ENCODE data around the gene TNFRSF14. TPM values are rescaled to one million over a fixed set of nuclear protein-coding genes. Genes with fewer than 3 reads are reported as not detected.
"Not testable (repeated sequence)": the region's sequence is repeated elsewhere in the genome, so short reads cannot be mapped to it uniquely, and the experiment has no call there.

The TNFRSF14 gene
- total RNA-seq, 1 donor from 2014 or later, result 160 TPM

DNA sequence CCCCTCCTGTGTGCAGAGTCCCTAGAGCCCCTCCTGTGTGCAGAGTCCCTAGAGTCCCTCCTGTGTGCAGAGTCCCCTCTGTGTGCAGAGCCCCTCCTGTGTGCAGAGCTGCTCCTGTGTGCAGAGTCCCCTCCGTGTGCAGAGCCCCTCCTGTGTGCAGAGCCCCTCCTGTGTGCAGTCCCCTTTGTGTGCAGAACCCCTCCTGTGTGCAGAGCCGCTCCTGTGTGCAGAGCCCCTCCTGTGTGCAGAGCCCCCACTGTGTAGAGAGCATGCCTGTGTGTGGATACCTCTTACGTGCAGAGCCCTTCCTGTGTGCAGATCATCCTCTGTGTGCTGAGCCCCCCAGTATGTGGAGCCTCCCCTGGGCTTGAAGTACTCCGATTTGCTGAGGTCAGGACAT, 17.8 kb upstream of the TNFRSF14 start:
- no peak for DNase-seq (ENCODE audit: low spot score)

DNA sequence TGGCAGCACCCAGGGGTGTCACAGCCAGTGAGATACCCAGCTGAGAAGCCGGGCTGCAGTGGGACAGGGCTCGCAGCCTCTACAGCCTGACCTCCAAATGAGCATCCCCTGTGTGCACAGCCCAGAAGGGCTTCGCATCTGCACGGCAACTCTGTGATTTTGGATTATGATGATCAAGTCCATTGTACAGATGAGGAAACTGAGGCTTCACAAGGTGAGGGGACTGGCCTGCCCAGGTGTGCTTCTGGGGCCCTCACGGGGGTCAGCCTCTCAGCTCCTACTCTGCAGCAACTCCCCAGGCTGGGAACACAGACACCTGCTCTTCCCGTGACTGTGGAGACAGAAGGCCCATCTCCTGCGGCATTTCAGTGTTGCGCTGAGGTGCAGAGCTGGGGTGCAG, 17.3 kb upstream of the TNFRSF14 start:
- no peak for DNase-seq (ENCODE audit: low spot score)

DNA sequence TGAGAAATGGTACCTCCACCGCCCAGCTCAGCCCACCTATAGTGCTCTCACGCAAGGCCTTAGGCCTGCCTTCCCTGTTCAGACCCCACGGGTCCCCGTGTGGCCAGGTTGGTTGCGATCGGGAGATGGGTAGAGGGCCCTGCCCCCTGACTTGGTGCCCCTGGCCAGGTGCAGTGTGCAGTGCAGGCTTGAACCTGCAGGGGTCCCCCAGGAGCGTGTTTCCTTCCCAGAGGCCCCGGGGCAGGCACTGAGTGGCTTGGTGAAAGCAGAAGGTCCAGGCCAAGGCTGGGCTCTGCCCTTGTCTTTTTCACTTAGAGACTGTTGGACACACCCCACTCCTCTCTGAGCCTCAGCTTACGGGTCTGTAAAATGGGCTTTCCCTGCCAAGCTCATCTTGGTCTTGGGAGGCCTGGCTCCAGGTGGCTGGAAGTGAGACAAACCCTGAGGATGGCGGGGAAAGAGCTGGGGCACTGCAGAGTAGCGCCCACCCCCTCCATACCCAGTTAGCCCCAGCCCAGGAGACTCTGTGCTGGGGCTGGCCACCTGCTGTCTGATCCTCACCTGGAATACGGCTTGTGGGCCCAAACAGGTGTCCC, 16.8 kb upstream of the TNFRSF14 start:
- no peak for DNase-seq (ENCODE audit: low spot score)

DNA sequence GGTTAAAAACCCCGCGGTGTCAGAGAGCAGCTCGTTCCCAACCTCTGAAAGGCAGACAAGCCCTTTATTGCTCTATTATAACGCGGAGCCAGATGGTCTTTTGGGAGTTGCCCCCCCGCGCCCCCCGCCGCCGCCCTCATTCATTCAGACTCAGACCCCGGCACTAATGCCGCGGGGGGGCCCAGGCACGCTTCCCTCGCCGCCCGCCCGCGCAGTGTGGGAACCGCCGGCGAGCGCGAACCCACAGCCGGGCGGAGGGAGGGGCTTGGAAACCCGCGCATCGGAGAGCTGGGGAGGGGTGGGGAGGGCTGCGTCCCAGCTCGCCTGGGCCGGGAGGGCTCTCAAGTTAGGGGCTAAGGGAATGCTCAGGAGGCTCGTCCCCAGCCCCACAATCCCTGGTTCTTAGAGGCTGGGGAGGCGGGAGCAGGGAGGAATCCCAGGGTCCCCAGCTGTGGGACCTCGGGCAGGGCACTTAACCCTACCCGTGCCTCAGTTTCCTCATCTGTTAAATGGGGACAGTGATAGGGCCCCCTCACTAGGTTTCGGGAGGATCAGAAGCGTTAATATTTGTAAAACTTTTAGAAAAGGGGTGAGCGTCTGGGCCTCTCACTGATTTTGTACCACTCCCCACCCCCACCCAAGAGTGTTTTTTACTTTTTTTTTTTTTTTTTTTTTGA, 15.2 kb upstream of the TNFRSF14 start:
- DNase-seq (ENCODE audit: low spot score), result no peak

DNA sequence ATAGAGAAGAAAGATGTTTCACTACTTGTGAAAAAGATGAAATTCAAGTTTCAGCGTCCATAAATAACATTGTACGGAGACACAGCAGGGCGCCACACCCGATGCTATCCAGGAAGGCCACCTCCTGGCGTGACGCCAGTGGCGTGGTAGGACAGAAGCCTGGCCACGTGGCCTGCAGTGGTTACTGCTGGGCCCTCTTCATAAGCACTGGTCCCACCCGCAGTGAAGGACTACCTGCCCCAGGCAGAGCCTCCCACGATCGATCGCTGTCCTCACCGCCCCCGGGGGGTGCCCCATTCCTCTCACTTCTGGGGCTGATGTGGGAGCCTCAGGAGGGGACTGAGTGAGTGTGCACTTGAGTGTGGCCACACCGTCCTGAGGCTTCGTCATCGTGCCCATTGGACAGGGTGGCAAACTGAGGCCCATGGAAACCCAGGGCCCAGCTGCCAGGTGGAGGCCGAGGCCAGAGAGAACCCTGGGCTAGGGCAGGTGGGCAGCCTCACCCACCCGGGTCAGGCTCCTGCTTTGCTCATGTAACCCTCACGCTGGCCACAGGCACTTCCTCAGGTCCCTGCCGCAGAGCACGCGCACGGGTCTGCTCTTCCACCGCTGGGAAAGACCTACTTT, 14.4 kb upstream of the TNFRSF14 start:
- DNase-seq (ENCODE audit: low spot score), result peak; percentile 79

DNA sequence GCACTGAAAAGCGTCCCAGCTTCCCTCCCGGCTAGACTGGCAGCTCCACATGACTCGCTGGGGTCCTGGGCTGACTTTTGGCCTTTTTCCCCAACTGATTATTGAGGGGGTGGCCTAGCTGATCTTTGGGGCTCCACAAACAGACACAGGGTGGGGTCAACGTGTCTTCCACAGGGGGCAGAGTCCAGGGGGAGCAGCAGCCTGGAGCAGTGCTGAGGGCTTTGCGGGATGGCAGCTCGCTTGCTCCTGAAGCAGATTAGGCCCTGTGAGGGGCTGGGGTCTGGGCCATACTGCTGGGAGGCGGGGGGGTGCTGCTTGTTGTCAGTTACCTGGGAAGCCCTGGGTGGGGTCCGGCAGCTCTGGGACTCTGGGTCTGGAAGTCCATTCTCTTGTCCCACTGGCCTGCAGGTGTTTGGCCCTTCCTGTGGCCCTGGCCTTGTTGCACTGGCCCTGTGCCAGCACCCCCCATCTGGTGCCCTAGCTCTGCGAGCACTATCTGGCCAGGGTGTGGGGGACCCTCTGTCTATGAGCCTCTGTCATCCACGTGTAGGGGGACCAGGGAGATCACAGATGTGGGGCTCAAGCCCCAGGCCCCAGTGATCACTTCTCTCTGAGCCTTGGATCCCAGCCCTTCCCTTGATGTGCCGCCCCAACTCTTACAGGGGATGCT, 13.8 kb upstream of the TNFRSF14 start:
- no peak for DNase-seq (ENCODE audit: low spot score)

DNA sequence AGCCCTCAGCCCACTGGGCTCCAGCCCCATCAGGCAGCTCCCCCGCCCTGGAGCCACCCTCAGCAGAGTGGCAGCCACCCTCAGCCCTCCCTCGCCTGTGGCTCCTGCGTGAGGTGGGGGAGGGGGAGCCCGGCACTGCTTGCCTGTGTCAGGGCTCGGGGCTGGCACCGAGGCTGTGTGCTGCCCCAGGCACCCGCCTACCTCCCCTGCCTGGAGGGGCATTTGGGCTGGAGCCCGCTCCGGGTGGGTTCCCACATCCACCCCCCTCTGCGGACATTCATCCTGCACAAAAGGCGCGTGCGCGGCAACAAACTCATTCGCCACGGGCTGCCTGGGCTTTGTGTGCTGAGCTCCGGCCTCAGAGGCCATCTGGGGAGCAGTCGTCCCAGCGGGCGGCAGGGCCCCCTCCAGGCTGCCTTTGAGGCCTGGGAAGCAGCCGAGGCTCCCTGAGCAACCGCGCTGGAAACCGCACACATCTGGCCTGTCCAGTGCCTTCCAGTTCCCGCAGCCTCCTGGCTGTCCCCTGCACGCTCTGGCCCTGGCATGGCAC, 12.6 kb upstream of the TNFRSF14 start:
- no peak for DNase-seq (ENCODE audit: low spot score)

DNA sequence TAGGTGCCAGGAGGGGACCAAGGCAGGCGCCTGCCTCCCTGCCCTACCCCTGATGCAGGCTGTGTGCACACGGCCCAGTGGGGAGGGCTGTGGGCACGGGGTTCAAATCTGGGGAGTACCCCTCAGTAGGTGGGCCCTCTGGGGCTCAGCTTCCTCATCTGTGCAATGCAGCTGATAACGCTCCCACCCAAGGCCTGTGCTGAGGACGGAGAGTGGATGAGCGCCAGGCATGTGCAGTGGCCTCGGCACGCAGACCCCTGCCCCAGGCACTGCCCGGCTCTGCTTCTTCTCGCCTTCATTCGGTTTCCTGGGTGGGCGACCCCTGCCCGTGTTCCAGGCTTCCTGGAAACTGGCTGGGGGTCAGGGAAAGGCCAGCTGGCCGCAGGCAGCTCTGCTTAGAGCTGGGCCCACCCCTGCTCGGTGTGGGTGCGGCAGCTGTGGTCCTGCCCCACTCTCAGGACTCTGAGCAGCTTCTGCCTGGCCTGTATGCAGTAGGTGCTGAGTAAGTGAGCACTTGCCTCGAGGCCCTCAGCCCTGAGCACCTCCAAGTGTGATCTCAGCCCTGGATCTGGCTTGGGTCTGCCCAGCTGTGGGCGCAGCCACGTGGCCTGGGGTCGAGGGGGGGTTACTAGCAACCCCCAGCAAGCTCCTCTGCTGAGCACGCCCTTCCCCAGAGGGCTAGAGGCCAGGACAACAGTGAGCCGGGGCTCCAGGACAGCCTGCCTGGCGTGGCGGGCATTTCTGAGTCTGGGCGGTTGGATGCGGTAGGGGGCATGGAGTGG, 11.9 kb upstream of the TNFRSF14 start:
- DNase-seq (ENCODE audit: low spot score), result no peak

DNA sequence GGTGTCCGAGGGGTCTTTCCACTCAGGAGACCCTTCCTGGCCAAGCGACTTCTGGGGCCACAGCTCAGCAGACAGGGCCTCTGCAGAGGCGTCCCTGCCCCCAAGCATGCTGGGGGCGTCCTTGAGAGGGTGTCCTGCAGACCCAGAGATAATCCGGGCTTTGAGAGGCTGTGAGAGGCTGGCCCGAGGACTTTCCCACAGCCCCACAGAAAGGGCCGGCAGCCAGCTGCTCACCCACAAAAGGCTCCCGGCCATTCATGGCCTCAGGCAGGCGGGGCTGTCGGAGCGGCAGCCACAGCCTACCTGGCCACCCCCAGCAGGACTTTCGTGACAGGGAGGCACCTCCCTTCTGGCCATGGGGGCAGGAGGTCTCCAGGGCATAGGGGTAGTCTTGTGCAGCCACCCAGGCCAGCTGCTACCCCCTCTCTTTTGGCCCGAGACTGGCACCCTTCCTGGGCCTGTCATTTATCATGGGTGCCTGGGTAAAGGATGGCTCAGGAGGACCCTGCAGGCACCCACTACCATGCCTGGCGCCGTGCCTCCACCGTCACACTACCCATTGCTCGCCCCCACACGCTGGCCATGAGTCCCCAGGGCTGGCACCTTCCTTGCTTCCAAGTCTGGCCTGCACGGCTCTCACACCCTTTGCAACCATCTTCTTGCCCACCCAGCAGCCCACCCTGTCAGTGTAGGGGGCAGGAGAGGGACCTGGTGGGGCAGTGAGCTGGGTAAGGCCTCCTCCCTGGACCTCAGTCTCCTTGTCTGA, 11.1 kb upstream of the TNFRSF14 start:
- no peak for DNase-seq (ENCODE audit: low spot score)

DNA sequence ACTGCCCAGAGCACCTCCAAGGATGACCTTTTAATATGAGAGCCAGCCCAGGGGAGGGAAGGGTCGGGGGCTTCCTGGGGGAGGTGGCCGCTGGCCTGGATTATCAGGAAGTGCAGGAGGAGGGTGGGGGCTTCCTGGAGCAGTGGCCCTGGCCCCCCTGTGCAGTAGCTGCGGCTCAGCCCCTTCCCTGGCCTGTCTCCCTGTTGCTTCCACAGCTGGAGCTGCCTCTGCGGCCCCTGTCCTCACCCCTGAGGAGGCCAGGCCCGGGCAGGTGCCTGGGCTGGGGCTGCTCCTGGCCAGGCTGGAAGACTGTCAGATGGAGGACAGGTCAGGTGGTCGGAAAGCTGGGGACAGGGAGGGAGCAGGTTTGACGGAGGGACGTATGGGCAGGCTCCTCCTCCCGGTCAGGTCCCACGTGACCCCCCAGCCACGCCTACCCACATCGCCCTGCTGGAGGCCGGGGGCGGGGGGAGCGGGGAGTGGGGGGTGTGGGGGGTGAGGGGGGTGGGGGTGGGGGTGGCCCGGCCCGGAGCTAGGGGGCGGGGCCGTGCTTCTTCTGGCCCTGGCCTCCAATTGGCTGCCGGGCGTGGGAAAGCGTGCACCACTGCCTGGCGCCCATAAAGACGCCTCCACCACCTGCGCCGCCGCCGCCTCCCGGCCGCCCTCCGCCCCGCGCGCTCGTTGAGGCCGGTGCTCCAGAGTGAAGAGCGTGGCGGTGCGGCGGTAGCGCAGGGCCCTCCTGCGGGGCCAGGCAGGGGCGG, 10.2 kb upstream of the TNFRSF14 start:
- DNase-seq (ENCODE audit: low spot score), result peak; percentile 93

DNA sequence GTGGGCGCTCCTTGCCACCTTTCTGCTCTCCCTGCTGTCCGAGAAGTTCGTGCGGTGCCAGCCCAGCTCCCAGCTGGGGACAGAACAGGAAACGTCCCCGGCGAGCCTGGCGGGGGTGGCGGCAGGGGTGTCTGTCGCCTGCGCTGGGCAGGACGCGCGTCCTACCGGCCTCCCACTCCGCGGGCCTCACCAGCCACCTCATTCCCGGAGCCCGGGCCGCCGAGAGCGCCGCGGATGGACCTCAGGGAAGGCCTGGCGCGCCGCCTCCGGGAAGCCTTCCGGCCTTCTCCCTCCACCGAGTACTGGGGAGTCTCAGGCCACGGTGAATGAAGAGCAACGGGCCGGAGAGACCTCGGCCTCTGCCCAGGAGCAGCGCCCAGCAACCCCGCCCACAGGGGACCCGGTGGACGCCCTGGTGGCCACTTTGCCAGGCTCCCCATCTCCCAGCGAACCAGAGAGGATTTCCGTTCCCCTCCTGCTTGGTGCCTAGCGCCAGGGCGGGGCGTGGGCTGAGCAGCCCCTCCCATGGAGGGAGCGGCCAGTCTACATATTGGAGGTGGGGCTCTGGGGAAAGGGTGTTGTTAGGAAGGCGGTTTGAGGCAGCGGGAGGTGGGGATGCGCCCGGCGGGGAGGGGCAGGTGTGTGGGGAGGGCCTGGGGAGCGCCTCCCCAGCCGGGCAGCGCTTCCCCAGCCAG, 9.5 kb upstream of the TNFRSF14 start:
- DNase-seq (ENCODE audit: low spot score), result peak; percentile 93

DNA sequence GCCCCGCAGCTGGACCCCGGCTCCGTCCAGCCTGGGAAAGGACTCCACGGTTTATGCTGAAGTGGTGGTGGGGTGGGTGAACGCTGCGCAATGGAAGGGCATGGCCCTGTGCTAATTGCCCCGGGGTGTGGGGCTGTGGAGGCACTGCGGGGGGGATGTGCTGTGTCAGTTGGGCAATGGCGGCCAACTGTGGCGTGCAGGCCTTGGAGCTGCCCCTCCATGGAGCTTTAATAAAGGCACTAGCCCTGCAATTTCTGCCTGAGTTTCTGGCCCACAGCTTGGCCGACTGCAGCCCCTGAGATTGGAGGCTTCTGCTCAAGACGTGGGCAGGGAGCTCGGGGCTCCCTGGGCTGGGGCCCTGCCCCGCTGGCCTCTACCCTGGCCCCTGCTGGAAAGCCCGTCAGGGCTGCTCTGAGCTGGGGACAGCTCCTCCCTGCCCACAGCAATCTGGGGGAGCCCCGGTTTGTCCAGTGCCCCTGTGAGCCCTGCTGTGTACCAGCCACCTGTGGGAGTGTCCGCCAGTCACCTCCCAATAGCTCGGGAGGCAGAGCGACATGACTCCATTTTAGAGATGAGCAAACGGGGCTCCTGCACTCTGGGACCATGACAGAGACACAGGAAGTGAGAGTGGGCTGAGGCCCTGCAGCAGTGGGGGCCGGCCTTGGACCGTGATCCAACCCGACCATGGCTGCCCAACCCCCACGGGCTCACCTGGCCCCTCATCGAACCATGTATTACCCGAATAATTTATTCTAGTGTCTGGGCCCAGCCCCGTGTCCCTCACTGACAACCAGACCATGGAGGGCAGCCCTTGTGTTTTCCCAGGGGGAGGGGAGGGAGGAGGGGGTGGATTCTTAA, 8.7 kb upstream of the TNFRSF14 start:
- DNase-seq (ENCODE audit: low spot score), result no peak

DNA sequence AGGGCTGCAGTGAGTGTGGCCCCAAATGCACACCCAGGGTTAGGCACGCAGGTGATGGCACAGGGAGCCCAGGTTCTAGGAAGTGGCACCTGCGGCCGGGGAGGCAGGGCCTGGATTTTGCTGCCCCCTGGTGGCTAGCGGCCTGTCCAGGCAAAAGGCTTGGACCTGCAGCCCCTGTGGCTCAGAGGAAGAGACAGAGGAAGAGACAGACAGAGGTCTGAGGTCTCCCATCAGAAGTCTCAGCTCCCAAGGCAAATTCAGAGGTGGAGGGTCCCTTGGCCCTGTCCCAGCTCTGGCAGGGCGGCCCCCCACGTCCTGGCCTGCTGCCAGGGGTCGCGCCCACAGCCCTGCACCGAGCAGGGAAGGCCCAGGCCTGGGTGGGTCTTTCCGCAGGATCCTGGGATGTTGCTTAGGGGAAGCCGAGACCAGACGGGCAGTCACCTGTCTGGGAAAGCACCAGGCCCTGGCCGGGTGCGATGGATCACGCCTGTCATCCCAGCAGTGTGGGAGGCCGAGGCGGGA, 8.0 kb upstream of the TNFRSF14 start:
- peak; percentile 92 for DNase-seq (ENCODE audit: low spot score)

DNA sequence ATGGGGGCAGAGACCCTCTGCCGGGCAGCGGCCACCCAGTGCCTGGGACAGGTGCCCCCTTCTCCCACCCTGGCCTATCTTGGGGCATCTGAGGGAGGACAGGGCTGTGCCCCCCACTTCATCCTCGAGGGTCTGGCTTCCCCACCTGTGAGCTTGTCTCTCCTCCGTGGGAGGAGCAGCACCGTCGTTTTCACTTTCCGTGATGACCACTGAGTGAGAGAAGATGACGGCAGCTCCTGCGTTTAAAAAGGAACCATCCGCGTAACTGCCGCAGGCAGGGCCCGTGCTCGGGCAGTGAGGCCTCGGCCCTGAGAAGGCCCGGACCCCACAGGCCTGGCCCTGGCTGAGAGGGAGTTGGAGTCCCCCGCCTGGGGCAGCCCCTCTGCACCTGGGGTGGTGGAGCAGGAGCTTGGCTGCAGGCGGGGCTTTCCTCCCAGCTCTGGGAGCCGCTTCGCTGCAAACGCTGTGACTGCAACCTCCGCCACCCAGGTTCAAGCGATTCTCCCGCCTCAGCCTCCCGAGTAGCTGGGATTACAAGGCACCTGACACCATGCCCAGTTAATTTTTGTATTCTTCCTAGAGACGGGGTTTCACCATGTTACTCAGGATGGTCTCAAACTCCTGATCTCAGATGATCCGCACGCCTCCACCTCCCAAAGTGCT, 6.7 kb upstream of the TNFRSF14 start:
- not testable (repeated sequence) for DNase-seq (ENCODE audit: low spot score)

DNA sequence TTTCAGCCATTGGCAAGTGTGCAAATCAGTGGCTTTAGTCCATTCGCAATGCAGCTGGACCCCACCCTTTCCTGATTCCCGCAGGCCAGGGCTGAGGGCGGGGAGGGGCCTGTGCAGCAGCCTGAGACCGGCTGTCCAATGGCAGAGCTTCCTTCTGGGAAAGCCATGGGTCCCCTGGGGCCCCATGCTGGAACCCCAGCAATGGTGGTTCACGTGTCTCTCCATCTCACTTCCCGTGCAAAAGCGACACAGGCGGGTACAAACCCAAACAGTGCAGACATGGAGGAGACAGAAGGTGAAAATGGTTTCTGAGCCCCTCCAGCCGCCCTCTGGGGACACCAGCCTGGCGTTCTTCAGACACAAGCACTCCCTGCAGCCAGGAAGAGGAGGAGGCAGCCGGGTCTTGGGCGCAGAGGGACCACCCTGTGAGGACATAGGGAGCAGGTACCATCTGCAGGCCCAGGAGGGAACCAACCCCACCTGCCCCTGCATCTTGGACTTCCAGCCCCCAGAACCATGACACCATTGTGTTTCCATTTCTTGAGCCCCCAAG, 5.8 kb upstream of the TNFRSF14 start:
- not testable (repeated sequence) for DNase-seq (ENCODE audit: low spot score)

DNA sequence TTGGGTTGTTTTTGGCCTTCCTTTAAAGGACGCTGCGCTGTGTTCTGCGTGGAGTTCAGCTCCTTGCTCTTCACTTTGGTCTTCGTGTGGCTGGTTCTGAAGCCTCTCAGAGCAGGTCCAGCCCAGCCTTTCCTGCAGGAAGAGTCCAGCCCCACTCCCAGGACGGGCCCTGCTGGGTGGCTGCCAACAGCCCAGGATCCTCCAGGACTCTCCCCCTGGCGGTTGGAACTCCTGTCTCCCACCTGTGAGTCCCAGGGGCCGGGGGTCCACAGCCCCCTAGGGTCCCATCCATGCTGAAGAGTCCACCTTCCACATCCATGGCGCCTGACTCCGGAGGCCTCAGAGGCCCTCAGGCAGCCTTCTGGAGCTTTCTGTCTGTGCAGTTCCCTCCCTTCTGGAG, 4.6 kb upstream of the TNFRSF14 start:
- DNase-seq (ENCODE audit: low spot score), result not testable (repeated sequence)

DNA sequence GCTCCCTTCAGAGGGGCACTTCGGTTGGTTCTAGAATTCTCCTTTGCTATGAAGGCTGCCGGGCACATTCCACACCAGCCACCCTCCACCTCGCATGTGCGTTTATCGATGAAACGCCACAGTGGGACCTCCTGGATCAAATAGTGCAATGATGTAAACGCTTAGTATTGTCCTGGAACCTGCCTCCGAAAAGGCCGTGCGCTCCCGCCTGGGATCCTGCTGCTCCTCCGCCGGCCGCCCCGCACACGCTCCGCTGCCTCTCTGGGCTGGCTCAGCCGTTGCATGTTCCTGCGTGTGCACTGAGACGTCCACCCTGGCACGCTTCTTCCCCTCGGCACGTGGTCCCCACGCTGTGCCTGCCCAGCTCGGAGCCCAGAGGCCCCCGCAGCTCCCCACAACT, 4.0 kb upstream of the TNFRSF14 start:
- DNase-seq (ENCODE audit: low spot score), result no peak
